HG03039 (cell line): ENCODE measurements around the gene ABHD14A.
A peak's percentile ranks its signal among the peaks of the same experiment; 100 is the strongest.

Experiments
- ATAC-seq: cut with Tn5 transposase; IDR thresholded peaks from one replicate; pipeline ENCODE4 v1.9.1; 2021; ENCODE audit warnings: mild to moderate bottlenecking, moderate library complexity; ENCODE audit not compliant: unreplicated experiment

The ABHD14A gene

GRCh38 chr3:51968883-51969678, 5.8 kb upstream of the ABHD14A start:
- ATAC-seq = no peak

DNA sequence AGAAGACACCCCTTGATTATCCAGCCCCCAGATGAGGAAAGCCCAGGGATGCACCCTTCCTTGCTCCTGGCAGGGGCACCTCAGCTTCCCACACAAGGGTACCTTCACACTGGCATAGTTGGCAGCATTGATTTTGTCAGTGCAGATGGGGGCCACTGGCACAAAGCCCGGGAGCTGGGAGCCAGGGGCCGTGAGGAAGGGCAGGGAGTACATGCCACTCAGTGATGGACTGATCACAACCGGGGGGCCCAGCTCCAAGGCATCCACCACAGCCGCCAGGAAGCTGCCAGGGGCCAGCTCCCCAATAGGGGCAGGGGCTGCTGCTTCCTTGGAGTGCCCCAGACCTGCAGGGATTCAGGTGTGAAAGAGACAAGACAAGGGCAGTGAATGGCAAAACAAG, 5.0 kb upstream of the ABHD14A start:
- no peak for ATAC-seq

- no peak for ATAC-seq
Observed at GRCh38 chr3:51970606-51971300, 4.1 kb upstream of the ABHD14A start.

- no peak for ATAC-seq
Observed at GRCh38 chr3:51971350-51971749, 3.5 kb upstream of the ABHD14A start.

GRCh38 chr3:51974277-51974962, 444 bp upstream of the ABHD14A start:
- no peak for ATAC-seq

DNA sequence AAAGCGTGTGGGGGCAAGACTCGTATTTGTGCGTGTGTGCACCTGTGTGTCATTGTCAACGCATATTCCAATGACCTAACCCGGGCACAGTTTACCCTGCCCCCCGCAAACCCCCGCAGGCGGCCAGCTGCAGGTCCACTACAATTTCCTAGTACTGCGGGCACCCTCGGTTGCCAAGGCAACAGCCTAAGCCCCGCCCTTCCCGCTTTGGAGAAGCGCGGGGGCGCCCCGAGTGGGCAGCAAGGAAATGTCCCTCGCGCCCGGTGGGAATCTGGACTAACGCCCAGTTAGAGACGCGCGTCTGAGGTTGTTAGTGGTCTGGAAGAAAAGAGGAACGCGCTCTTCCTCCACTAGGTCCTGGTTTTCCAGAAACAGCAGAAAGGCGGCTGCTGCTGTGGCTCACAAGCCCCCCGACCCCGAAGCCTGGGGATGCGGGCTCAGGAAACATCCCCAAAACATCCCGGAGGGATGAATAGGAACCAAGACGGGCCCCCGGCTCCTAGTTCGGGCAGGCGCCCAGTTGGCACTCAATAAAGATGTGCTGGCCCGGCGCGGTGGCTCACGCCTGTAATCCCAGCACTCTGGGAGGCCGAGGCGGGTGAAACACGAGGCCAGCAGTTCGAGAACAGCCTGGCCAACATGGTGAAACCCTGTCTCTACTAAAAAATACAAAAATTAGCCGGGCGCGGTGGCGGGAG, 1.1 kb downstream of the ABHD14A start:
- no peak for ATAC-seq

- ATAC-seq = no peak
Observed at GRCh38 chr3:51977446-51978142, 2.7 kb downstream of the ABHD14A start.

DNA sequence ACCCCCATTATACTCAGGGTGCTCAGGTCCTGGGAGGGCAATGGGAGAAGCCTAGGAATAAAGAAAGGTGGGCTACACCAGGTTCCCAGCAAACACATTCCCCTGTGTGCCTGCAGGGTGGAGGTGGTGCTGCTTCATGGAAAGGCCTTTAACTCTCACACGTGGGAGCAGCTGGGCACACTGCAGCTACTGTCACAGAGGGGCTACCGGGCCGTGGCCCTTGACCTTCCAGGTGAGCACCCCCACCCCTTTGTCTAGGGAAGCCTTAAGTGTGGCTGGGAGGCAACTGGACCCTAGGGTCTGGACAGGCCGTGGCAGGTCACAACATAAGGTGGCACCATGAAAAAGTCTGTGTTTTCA, 3.3 kb downstream of the ABHD14A start:
- no peak for ATAC-seq

DNA sequence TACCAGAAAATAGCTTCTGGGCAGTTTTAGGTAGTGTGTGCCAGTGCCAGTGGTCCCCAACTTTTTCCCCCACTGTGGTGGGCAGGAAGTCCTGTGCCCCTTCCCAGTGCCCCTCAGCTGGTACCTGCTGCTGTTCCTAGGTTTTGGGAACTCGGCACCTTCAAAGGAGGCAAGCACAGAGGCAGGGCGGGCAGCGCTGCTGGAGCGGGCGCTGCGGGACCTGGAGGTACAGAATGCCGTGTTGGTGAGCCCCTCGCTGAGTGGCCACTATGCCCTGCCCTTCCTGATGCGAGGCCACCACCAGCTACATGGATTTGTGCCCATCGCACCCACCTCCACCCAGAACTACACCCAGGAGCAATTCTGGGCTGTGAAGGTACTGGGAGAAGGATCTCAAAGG, 5.4 kb downstream of the ABHD14A start:
- ATAC-seq = no peak

GRCh38 chr3:51982352-51982837, 7.5 kb downstream of the ABHD14A start:
- peak; percentile 35 for ATAC-seq

DNA sequence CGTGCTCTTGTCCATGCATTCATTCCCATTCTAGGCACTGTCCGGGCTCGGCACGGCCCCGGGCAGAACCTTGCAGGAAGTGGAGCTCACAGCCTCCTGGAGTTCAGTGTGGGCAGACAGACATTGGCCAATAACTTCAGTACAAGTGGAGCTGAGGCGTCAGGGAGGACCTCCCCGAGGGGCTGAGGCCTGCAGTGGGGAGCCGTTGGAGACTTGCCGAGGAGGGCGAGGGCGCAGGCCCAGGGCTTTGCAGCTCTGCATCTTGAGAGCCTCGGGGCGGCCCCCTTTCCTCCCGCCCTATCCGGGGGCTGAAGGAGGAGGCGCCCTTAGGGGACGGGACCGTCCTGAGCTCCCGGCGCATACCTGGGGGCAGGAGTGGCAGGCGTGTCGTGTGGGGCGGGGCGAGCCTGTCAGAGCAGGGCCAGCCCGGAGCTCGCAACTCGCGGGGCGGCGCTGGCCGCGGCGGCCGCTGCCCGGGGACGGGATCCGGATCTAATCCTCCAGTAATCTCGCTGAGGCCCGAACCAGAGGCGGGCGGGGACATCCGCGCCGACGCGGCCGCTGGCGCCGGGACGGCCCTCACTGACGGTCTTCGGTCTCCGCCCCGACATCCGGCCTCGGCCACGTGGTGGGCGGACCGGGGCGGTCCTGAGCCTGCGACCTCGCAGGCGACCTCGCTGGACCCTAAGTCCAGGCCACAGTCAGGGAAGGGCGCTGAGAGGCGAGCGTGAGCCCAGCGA, 8.1 kb downstream of the ABHD14A start, which contains the start of gene ACY1:
Gene ACY1 (plus strand): TSS at position 698 of the 740 bp plus-strand sequence. CDS start 530 bp downstream, outside the sequence.
- peak; percentile 69 for ATAC-seq

DNA sequence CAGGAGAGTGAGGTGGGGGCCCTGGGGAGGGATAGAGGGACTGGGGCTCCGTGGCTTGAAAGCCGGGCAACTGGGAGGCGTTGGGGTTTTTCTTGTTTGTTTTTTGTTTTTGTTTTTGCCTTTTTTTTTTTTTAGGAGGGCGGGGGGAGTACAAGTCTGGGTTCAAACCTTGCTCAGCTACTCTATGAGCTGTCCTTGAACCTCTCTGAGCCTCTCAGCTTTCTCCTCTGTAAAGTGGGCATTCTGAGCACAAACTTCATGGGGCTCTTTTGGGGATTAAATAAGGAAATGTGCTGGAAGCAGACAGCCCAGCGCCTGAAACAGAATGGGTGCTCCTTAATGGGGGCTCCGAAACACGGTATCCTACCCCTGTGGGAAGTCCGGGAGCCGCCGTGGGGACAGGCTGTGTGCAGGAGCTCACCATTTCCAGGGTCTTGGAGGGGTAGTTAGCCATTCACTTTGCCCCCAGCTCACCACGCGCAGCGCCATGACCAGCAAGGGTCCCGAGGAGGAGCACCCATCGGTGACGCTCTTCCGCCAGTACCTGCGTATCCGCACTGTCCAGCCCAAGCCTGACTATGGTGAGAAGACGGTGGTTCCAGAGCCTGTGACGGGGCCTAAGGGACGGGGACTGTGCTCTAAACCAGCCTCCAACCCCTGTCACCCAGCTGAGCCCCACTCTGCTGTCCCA, 8.9 kb downstream of the ABHD14A start:
- ATAC-seq = no peak

- ATAC-seq = no peak
Observed at GRCh38 chr3:51984269-51984647, 9.4 kb downstream of the ABHD14A start.

DNA sequence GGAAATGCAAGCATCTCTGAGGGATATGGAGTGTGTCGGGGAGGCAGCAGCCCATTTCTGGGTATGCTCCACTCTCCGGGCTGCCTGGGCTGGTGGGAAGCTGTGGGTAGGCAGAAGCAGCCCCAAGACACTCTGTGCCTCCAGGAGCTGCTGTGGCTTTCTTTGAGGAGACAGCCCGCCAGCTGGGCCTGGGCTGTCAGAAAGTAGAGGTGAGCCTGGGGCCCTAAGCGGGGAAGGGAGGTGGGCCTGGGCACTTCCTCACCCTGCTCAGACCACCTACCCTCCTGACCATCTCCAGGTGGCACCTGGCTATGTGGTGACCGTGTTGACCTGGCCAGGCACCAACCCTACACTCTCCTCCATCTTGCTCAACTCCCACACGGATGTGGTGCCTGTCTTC, 10.2 kb downstream of the ABHD14A start:
- no peak for ATAC-seq

GRCh38 chr3:51986010-51986947, 11.4 kb downstream of the ABHD14A start:
- no peak for ATAC-seq

GRCh38 chr3:51987568-51987967, 12.7 kb downstream of the ABHD14A start:
- no peak for ATAC-seq

DNA sequence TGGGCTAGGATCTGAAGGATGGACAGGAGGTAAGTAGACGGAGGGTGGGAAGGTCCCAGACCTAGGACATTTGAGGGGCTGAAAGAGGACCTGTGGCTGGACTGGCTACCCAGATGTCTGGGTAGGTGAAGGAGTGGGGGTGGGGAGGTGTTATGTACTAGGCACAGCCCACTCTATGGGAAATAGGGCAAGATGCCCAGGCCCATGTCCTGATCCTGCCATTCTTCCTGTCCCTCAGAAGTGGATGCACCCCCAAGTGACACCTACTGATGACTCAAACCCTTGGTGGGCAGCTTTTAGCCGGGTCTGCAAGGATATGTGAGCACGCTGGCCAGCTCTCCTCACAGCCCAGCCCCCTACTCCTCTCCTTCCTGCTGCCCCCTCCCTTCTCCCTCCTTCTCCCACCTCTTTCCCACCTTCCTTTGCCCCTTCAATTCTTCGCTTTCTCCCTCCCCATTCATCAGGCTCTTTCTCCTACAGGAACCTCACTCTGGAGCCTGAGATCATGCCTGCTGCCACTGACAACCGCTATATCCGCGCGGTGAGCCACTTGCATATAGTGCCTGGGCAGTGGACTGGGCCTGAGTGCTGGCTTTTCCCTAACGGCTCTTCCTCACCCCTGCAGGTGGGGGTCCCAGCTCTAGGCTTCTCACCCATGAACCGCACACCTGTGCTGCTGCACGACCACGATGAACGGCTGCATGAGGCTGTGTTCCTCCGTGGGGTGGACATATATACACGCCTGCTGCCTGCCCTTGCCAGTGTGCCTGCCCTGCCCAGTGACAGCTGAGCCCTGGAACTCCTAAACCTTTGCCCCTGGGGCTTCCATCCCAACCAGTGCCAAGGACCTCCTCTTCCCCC, 13.7 kb downstream of the ABHD14A start:
- ATAC-seq = no peak
